ENCODE results near the gene ZBTB32. TPM values are rescaled to one million over a fixed set of nuclear protein-coding genes. Genes with fewer than 3 reads are reported as not detected.
"Not testable (repeated sequence)": the region's sequence is repeated elsewhere in the genome, so short reads cannot be mapped to it uniquely, and the experiment has no call there.

Gene ZBTB32
- polyA plus RNA-seq, 3 donors = 0.20 to 0.98 (median 0.40) TPM

DNA sequence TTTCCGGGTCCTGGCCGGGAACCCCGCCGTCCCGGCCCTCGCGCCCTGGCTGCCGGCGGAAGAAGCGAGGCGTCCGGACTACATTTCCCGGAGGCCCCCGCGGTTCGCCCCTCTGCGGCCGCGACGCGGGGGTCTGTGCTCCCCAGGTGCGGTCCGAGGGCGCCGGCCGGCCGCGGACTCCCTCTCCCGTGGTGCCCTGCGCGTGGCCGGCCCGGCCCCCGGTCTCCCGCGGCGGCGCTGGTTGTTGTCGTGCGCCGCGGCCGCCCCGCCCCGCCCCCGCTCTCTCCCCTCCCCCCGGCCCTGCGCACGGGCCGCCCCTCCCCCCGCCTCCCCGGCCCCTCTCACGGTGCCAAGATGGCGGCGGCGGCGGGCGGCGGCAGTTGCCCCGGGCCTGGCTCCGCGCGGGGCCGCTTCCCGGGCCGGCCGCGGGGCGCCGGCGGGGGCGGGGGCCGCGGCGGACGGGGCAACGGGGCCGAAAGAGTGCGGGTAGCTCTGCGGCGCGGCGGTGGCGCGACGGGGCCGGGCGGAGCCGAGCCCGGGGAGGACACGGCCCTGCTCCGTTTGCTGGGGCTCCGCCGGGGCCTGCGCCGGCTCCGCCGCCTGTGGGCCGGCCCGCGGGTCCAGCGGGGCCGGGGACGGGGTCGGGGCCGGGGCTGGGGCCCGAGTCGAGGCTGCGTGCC is 13.4 kb downstream of the ZBTB32 start, which contains the start of gene KMT2B:
Gene KMT2B (plus strand): TSS at position 339 of the 680 bp plus-strand sequence. CDS start 16 bp downstream, at position 355.
- peak in 4 of 11 donors; percentile 83 to 93 (median 90) for DNase-seq (ENCODE audit: extremely low read depth in 1 of 11, low read depth in 9 of 11, low spot score in 4 of 11)

DNA sequence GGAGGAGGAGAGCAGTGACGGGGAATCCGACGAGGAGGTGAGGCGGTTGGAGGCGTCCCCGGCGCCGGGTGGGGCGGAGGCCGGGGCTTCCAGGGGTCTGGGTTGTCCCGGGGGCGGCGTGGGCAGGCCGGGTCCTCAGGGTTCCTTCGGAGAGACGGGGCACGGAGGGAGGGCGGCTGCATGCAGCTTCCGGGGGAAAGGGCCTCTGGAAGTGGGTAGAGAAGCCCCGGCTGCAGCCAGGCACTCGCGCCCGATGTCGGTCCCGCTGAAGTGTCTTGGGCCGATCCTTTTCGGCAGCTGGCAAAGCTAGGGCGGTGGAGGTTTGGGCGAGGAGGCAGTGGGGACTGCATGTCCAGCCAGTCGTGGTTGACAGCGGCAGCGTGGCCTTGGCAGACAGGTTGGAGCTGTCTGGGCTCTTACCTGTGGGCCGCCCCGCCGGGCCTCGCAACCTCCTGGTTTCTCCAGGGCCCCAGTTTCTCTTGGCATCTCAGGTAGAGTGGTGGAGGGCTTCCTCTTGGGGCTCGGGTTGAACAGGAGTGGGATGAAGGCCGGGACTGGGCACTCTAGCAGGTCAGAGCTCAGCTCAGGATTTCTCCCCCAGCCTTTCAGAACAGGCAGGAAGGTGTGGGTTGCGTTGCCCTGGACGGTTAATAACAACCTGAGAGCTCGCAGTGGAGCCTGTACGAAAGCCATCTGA is 14.1 kb downstream of the ZBTB32 start:
- DNase-seq (ENCODE audit: extremely low read depth in 1 of 11, low read depth in 9 of 11, low spot score in 4 of 11) = no peak

DNA sequence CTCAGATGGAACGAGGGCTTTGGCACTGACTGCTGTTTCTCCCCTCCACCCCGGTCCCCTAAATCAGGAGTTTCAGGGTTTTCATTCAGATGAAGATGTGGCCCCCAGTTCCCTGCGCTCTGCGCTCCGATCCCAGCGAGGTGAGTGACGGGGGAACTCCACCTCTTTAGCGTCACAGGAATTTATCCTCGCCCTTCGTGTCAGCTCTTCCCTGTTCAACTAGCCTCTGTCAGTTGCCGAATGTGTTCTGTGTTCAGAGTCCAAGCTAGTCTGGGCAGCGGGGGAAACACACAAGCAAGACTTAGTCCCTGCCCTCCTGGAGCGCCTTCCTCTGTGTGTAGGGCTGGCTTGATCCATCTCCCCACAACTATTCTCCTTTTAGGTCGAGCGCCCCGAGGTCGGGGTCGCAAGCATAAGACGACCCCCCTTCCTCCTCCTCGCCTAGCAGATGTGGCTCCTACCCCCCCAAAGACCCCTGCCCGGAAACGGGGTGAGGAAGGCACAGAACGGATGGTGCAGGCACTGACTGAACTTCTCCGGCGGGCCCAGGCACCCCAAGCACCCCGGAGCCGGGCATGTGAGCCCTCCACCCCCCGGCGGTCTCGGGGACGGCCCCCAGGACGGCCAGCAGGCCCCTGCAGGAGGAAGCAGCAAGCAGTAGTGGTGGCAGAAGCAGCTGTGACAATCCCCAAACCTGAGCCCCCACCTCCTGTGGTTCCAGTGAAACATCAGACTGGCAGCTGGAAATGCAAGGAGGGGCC is 15.2 kb downstream of the ZBTB32 start:
- no peak for DNase-seq (ENCODE audit: extremely low read depth in 1 of 11, low read depth in 9 of 11, low spot score in 4 of 11)

DNA sequence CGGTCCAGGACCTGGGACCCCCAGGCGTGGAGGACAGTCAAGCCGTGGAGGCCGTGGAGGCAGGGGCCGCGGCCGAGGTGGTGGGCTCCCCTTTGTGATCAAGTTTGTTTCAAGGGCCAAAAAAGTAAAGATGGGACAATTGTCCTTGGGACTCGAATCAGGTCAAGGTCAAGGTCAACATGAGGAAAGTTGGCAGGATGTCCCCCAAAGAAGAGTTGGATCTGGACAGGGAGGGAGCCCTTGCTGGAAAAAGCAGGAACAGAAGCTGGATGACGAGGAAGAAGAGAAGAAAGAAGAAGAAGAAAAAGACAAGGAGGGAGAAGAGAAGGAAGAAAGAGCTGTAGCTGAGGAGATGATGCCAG is 15.8 kb downstream of the ZBTB32 start:
- no peak for DNase-seq (ENCODE audit: extremely low read depth in 1 of 11, low read depth in 9 of 11, low spot score in 4 of 11)

DNA sequence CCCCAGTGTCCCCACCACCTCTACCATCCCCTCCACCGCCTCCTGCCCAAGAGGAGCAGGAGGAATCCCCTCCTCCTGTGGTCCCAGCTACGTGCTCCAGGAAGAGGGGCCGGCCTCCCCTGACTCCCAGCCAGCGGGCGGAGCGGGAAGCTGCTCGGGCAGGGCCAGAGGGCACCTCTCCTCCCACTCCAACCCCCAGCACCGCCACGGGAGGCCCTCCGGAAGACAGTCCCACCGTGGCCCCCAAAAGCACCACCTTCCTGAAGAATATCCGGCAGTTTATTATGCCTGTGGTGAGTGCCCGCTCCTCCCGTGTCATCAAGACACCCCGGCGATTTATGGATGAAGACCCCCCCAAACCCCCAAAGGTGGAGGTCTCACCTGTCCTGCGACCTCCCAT is 16.3 kb downstream of the ZBTB32 start:
- no peak for DNase-seq (ENCODE audit: extremely low read depth in 1 of 11, low read depth in 9 of 11, low spot score in 4 of 11)

DNA sequence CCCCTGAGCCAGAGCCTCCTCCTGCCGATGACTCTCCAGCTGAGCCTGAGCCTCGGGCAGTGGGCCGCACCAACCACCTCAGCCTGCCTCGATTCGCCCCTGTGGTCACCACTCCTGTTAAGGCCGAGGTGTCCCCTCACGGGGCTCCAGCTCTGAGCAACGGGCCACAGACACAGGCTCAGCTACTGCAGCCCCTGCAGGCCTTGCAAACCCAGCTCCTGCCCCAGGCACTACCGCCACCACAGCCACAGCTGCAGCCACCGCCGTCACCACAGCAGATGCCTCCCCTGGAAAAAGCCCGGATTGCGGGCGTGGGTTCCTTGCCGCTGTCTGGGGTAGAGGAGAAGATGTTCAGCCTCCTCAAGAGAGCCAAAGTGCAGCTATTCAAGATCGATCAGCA is 17.0 kb downstream of the ZBTB32 start:
- DNase-seq (ENCODE audit: extremely low read depth in 1 of 11, low read depth in 9 of 11, low spot score in 4 of 11) = no peak

DNA sequence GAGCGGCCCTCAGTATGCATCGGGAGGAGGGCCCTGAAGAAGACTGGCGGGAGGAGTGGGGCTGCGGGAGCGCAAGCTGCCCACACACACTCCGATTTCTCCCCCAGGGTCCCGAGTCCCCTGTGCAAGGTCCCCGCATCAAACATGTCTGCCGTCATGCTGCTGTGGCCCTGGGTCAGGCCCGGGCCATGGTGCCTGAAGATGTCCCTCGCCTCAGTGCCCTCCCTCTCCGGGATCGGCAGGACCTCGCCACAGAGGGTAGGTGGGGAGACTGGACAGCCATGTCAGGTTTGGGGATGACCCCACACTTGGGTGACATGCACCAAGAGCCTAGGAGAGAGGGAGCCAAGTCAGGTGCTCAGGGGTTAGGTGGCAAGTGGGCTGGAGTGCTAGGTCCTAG is 18.1 kb downstream of the ZBTB32 start:
- no peak for DNase-seq (ENCODE audit: extremely low read depth in 1 of 11, low read depth in 9 of 11, low spot score in 4 of 11)

DNA sequence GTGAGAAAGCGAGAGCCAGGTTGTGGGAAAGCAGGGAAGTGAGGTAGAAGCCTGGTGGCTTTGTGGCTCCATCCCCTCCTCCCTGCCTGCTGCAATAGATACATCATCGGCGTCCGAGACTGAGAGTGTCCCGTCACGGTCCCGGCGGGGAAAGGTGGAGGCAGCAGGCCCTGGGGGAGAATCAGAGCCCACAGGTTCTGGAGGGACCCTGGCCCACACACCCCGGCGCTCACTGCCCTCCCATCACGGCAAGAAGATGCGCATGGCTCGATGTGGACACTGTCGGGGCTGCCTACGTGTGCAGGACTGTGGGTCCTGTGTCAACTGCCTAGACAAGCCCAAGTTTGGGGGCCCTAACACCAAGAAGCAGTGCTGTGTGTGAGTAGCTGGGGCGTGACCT is 18.5 kb downstream of the ZBTB32 start:
- no peak for DNase-seq (ENCODE audit: extremely low read depth in 1 of 11, low read depth in 9 of 11, low spot score in 4 of 11)

DNA sequence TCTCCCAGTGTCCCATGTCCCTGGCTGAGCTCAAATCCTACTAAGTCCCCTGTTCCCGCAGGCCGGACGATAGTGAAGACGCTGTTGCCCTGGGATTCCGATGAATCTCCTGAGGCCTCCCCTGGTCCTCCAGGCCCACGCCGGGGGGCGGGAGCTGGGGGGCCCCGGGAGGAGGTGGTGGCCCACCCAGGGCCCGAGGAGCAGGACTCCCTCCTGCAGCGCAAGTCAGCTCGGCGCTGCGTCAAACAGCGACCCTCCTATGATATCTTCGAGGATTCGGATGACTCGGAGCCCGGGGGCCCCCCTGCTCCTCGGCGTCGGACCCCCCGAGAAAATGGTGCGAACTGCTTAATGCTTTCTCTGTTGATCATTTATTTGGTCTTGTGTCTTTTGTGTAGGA is 19.3 kb downstream of the ZBTB32 start:
- no peak for DNase-seq (ENCODE audit: extremely low read depth in 1 of 11, low read depth in 9 of 11, low spot score in 4 of 11)

DNA sequence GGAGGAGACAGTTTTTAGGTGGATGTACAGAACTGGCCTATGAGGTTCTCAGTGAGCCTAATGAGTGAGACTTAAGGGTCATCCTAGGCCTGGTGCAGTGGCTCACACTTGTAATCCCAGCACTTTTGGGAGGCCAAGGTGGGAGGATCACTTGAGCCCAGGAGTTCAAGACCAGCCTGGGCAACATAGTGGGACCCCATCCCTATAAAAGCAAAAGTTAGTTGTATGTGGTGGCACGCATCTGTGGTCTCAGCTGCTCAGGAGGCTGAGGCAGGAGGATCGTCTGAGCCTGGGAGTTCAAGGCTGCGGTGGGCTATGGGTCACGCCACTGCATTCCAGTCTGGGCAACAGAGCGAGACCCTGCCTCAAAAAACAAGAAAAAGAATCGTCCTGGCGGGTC is 19.8 kb downstream of the ZBTB32 start:
- not testable (repeated sequence) for DNase-seq (ENCODE audit: extremely low read depth in 1 of 11, low read depth in 9 of 11, low spot score in 4 of 11)

DNA sequence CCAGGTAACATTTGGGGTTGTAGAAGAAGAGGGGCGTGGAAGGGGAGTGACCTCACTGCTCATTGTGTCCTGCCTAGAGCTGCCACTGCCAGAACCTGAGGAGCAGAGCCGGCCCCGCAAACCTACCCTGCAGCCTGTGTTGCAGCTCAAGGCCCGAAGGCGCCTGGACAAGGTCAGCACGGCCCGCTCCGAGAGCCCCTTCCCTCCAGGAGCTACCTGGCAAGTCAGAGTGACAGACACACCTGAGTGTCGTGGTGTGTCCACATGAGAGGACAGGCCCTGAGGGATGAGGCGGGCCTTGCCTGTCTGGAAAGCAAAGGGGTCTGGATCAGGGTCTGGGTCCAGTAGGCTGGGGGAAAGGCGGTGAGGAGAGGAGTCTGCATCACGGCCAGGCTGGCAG is 20.2 kb downstream of the ZBTB32 start:
- no peak for DNase-seq (ENCODE audit: extremely low read depth in 1 of 11, low read depth in 9 of 11, low spot score in 4 of 11)

DNA sequence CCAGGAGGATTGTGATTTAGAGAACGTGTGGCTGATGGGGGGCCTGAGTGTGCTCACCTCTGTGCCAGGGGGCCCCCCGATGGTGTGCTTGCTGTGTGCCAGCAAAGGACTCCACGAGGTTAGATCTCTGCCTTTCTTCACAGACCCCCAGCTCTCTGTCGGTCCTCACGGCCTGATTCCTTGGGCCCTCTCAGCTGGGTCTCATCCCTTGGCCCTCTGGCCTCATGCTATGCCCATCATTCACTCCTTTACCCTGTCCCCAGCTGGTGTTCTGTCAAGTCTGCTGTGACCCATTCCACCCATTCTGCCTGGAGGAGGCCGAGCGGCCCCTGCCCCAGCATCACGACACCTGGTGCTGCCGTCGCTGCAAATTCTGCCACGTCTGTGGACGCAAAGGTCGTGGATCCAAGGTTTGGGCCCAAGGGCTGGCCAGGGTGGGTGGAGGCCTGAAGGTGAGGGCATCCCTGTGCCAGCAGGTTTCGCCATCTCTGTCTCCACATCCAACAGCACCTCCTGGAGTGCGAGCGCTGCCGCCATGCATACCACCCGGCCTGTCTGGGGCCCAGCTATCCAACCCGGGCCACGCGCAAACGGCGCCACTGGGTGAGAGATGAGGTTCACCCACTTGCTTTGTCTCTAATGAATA is 21.0 kb downstream of the ZBTB32 start:
- no peak for DNase-seq (ENCODE audit: extremely low read depth in 1 of 11, low read depth in 9 of 11, low spot score in 4 of 11)

DNA sequence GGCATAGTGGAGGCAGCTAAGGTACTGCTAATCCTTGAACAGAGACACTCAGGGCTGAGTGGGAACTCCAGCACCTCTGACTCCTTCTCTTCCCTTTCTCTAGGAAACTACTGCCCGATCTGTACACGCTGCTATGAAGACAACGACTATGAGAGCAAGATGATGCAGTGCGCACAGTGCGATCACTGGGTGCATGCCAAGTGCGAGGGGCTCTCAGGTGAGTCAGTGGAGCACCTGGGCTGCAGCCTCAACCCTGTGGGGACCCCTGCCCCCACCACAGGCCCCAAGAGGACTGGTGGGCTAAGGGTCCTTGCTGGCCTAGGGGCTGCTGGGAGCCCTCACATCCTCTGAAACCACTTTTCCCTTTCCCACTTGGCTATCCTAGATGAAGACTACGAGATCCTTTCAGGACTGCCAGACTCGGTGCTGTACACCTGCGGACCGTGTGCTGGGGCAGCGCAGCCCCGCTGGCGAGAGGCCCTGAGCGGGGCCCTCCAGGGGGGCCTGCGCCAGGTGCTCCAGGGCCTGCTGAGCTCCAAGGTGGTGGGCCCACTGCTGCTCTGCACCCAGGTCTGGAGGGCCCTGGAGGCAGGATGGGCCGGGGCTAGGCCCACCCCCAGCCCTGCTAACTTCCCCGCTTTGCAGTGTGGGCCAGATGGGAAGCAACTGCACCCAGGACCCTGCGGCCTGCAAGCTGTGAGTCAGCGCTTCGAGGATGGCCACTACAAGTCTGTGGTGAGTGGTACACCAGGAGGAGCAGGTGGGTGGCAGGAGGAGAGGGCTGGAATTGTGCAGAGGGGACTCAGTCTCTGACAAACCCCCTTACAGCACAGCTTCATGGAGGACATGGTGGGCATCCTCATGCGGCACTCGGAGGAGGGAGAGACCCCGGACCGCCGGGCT is 22.9 kb downstream of the ZBTB32 start:
- DNase-seq (ENCODE audit: extremely low read depth in 1 of 11, low read depth in 9 of 11, low spot score in 4 of 11) = no peak

DNA sequence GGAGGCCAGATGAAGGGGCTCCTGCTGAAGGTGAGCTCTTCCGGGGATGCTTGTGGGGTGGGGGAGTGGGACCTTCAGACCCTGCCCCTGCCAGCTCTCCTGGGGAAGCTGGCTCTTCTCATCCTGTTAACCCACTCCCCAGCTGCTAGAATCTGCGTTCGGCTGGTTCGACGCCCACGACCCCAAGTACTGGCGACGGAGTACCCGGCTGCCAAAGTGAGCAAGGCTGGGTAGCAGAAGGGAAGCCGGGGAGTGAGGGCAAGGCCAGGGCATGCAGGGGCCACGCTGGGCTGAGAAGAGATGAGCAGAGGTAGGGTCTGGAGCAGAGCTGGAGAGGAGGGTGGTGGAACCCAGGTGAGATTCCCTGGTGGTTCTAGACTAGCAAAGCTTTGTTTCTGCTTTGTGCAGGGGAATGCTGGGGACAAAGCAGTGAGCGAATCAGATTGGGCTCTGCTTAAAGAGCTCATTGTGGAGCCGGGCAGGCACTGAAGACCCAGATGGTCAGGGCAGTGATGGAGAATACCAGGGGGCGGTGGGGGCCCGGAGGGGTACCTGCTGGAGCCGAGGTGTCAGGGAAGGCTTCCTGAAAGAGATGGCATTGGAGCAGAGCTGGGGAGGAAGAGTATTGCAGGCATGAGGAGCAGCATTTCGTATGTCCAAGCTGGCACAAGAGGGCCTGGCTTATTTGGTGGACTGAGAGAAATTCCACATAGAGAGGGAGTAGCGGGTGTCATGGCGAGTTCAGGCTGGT is 23.8 kb downstream of the ZBTB32 start:
- DNase-seq (ENCODE audit: extremely low read depth in 1 of 11, low read depth in 9 of 11, low spot score in 4 of 11) = no peak

DNA sequence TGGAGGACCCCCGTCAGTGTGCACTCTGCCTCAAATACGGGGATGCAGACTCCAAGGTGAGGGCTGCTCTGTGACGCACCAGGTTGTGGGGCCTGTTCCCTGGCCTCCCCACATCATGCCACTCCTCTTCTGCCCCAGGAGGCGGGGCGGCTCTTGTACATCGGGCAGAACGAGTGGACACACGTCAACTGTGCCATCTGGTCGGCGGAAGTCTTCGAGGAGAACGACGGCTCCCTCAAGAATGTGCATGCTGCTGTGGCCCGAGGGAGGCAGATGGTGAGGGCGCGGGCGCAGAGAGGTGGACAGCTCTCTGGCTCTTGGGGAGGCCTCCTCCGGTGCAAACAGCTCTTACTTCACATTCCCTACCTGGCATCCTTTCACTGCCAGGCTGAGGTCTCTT is 24.7 kb downstream of the ZBTB32 start:
- DNase-seq (ENCODE audit: extremely low read depth in 1 of 11, low read depth in 9 of 11, low spot score in 4 of 11) = no peak

DNA sequence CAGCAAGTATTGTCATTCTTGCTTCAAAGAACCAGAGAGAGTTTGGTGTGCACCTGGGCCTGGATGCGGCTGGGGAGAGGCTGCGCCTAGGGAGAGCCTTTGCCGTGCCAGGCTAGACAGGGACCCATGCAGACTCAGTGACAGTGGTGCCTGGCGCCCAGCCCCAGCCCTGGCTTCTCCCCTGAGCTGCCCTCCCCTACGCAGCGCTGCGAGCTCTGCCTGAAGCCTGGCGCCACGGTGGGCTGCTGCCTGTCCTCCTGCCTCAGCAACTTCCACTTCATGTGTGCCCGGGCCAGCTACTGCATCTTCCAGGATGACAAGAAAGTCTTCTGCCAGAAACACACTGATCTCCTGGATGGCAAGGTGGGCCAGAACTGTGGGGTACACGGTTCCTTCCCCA is 25.4 kb downstream of the ZBTB32 start:
- no peak for DNase-seq (ENCODE audit: extremely low read depth in 1 of 11, low read depth in 9 of 11, low spot score in 4 of 11)

DNA sequence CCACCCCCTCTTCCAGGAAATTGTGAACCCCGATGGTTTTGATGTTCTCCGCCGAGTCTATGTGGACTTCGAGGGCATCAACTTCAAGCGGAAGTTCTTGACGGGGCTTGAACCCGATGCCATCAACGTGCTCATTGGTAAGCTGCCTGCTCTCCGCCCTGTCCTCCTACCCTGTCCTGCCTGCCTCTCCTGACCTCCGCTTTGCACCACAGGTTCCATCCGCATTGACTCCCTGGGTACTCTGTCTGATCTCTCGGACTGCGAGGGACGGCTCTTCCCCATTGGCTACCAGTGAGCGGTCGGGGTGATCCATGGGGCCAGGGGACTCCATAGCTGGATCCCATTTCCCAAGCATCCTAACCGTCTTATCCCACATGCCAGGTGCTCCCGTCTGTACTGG is 26.0 kb downstream of the ZBTB32 start:
- no peak for DNase-seq (ENCODE audit: extremely low read depth in 1 of 11, low read depth in 9 of 11, low spot score in 4 of 11)

DNA sequence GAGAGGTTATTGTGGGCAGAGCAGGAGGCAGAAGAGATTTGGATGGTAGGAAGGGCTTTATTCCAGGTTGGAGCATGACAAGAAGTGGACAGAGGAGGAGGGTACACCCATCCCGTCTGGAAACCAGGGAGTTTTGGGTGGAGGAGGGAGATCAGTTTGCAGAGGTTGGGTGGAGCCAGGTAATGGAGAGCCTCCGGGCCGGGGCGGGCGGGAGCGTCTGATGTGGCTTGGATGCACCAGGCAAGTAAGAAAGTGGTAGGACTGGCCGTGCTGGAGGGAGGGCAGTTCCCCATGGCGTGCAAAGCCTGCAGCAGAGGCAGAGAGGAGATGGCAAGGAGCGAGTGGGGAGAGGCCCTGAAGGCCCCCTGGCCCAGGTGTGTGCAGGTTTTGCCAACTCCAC is 27.0 kb downstream of the ZBTB32 start:
- DNase-seq (ENCODE audit: extremely low read depth in 1 of 11, low read depth in 9 of 11, low spot score in 4 of 11) = no peak
